Esophagus squamous epithelium (tissue), 5 donors: ENCODE results near the gene ATF5. TPM values are rescaled to one million over a fixed set of nuclear protein-coding genes. Genes with fewer than 3 reads are reported as not detected.
A peak's percentile ranks its signal among the peaks of the same experiment; 100 is the strongest.

ENCODE experiments used
- DNase-seq: peaks from one replicate; lab custom pipeline; 2025; lab: John Stamatoyannopoulos, UW
- H3K27ac ChIP-seq, 4 donors: fragments of 200-600 bp; sonication (generic); one replicate each; pipeline ENCODE4 v1.5.1; 2016 to 2019; ENCODE audit warnings: mild to moderate bottlenecking in 1 of 4
- H3K27me3 ChIP-seq, 4 donors: fragments of 200-600 bp; sonication (generic); 1 replicate in 3 of 4; 2 replicates in 1 of 4; pipeline versions ENCODE4 v1.5.1 to v1.6.0; 2017 to 2021; ENCODE audit warnings: antibody characterized with exemption in 1 of 4
- H3K36me3 ChIP-seq, 3 donors: fragments of 200-600 bp; sonication (generic); one replicate each; pipeline ENCODE4 v1.5.1; 2016 to 2019
- H3K4me1 ChIP-seq, 3 donors: fragments of 200-600 bp; sonication (generic); one replicate each; pipeline ENCODE4 v1.5.1; 2017 to 2019
- H3K4me3 ChIP-seq, 4 donors: fragments of 200-600 bp; sonication (generic); 1 replicate in 3 of 4; 2 replicates in 1 of 4; pipeline ENCODE4 v1.5.1; 2016 to 2019; ENCODE audit warnings: mild to moderate bottlenecking in 2 of 4, moderate library complexity in 1 of 4
- H3K9me3 ChIP-seq, 3 donors: fragments of 200-600 bp; sonication (generic); one replicate each; pipeline ENCODE4 v1.5.1; 2016 to 2019
- CTCF ChIP-seq, 6 experiments: fragments of 450-650 bp in 4 of 6; fragments of 200-600 bp in 2 of 6; sonication (generic) in 2 of 6; IDR thresholded peaks; one replicate each; pipeline ENCODE4 v1.5.1; 2016 to 2019; ENCODE audit warnings: antibody characterized with exemption in 6 of 6, mild to moderate bottlenecking in 4 of 6, moderate library complexity in 4 of 6
- POLR2A ChIP-seq, 4 donors: fragments of 450-650 bp; IDR thresholded peaks; one replicate each; pipeline ENCODE4 v1.6.1; 2017; ENCODE audit warnings: antibody characterized with exemption in 4 of 4, mild to moderate bottlenecking in 4 of 4, moderate library complexity in 3 of 4
- WGBS, 2 donors: methylation state at CpG; one replicate each; pipeline ENCODE4 v1.1.5; 2018; 5-methylcytosine and 5-hydroxymethylcytosine counted together
- intact Hi-C: fragments of 100-400 bp; cut with DNase I; formaldehyde crosslinking; loops from one replicate; pipeline ENCODE4 v1.15.0; 2022
- total RNA-seq, 4 donors: library from RNA; depleted of rRNA; stranded (reverse); fragments of >200 nt; gene quantifications; one replicate each; pipeline ENCODE4 v1.1.0, GENCODE V29; 2016
- donor health status: DM: yes; HTN: yes; CAD: no.

Gene ATF5
- total RNA-seq, 4 donors from 2014 or later, result 3.3 to 9.7 (median 8.2) TPM

GRCh38 chr19:49927526-49928264 lies 1.3 kb upstream of the ATF5 start:
- H3K27ac ChIP-seq, result peak overlapping the region in 2 of 4 donors; percentile 93 to 96
- H3K36me3 ChIP-seq, result peaks cover 0 to 64% (median 10%) of the 10 kb centered on the region in 3 donors
- DNase-seq, result no peak
- H3K9me3 ChIP-seq, result no peaks in the 10 kb centered on the region
- WGBS, 2 donors, result 74 to 84% methylated on average over 14 of the region's 14 CpGs
- TF ChIP-seq POLR2A (IDR thresholded peaks at IDR 0.05), result no peak
- no peak for TF ChIP-seq CTCF (IDR thresholded peaks at IDR 0.05)
- peaks cover 10 to 51% (median 15%) of the 10 kb centered on the region in 3 donors for H3K4me1 ChIP-seq
- H3K27me3 ChIP-seq, result no peaks in the 10 kb centered on the region
- intact Hi-C loops, result no loop called here
- H3K4me3 ChIP-seq, result peak overlapping the region in 3 of 4 donors; percentile 78 to 96 (median 87)

- H3K27ac ChIP-seq, result peak overlapping the region; percentile 93 to 96 (median 94)
- peak overlapping the region; percentile 78 to 96 (median 90) for H3K4me3 ChIP-seq
- peak in 2 of 6 experiments; percentile 23 to 32 for TF ChIP-seq CTCF (IDR thresholded peaks at IDR 0.05)
- peak in 2 of 4 donors; percentile 57 to 65 for TF ChIP-seq POLR2A (IDR thresholded peaks at IDR 0.05)
- H3K9me3 ChIP-seq, result no peaks in the 10 kb centered on the region
- H3K36me3 ChIP-seq, result peaks cover 0 to 48% (median 5%) of the 10 kb centered on the region in 3 donors
- 7 to 11% methylated on average over 16 to 17 of the region's 43 CpGs for WGBS, 2 donors
- H3K4me1 ChIP-seq, result peaks cover 10 to 37% (median 15%) of the 10 kb centered on the region in 3 donors
- peak; percentile 81 for DNase-seq
- intact Hi-C loops, result no loop called here
- H3K27me3 ChIP-seq, result no peaks in the 10 kb centered on the region
Measured at GRCh38 chr19:49929611-49930482, 842 bp downstream of the ATF5 start.

GRCh38 chr19:49930483-49931011 lies 1.5 kb downstream of the ATF5 start:
- Histone ChIP-seq H3K4me3 (peak overlapping the region in 2 of 4 donors; percentile 78 to 87), H3K9me3 (no peaks in the 10 kb centered on the region), H3K4me1 (peaks cover 10 to 35% (median 15%) of the 10 kb centered on the region in 3 donors), H3K27me3 (no peaks in the 10 kb centered on the region), H3K36me3 (peaks cover 0 to 41% (median 4%) of the 10 kb centered on the region in 3 donors), H3K27ac (peak overlapping the region; percentile 93 to 96 (median 94))
- TF ChIP-seq POLR2A (IDR thresholded peaks at IDR 0.05), result no peak
- no peak for TF ChIP-seq CTCF (IDR thresholded peaks at IDR 0.05)
- intact Hi-C loops, result no loop called here
- 41 to 50% methylated on average over 8 to 11 of the region's 15 CpGs for WGBS, 2 donors
- no peak for DNase-seq

- H3K9me3 ChIP-seq, result no peaks in the 10 kb centered on the region
- TF ChIP-seq CTCF (IDR thresholded peaks at IDR 0.05) (no peak), POLR2A (IDR thresholded peaks at IDR 0.05) (no peak)
- H3K27me3 ChIP-seq, result no peaks in the 10 kb centered on the region
- intact Hi-C loops, result no loop called here
- H3K4me3 ChIP-seq, result no peak overlapping the region
- peaks cover 0 to 32% (median 0%) of the 10 kb centered on the region in 3 donors for H3K36me3 ChIP-seq
- WGBS, 2 donors, result 92 to 93% methylated on average over 7 of the region's 7 CpGs
- no peak overlapping the region for H3K27ac ChIP-seq
- peaks cover 10 to 35% (median 15%) of the 10 kb centered on the region in 3 donors for H3K4me1 ChIP-seq
- no peak for DNase-seq
Measured at GRCh38 chr19:49931293-49932040, 2.5 kb downstream of the ATF5 start.
